Measurements from ENCODE around the gene TNS2. TPM values are rescaled to one million over a fixed set of nuclear protein-coding genes. Genes with fewer than 3 reads are reported as not detected.

TNS2 gene
- total and polyA plus RNA-seq, 2 donors (not counting 1 experiment from before 2014, with no cell fraction given), result 0.60 to 1.3 TPM

DNA sequence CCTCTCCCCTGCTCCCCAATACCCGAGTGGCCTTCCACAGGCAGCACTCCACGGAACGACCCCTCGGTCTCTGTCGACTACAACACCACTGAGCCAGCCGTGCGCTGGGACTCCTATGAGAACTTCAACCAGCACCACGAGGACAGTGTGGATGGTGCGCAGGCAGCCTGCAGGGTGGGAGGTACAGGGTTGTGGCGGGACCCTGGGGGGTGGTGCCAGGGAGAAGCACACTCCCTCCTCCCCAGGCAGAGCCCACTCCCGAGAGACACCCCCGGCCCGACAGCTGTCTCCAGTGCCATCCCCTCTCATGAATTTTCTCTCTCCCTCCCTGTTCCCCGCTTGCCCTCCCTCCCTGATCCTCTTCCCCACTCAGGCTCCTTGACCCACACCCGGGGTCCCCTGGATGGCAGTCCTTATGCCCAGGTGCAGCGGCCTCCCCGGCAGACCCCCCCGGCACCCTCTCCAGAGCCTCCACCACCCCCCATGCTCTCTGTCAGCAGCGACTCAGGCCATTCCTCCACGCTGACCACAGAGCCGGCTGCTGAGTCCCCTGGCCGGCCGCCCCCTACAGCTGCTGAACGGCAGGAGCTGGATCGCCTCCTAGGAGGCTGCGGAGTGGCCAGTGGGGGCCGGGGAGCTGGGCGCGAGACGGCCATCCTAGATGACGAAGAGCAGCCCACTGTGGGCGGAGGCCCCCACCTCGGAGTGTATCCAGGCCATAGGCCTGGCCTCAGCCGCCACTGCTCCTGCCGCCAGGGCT, 9.0 kb downstream of the TNS2 start:
- no peak overlapping the region for H3K4me2 ChIP-seq (replicated peaks; ENCODE audit: low read depth, low read length, poor library complexity, severe bottlenecking)
- 92% methylated on average over 32 of the region's 35 CpGs for WGBS (ENCODE audit: insufficient coverage)

More for the DNA sequence above, 9.0 kb downstream of the TNS2 start:
- Mint-ChIP-seq H3K9me3 (ENCODE audit: insufficient read depth) (no peaks in the 10 kb centered on the region), H3K27ac (no peak overlapping the region), H3K27me3 (no peaks in the 10 kb centered on the region), H3K4me1 (peaks cover 8% of the 10 kb centered on the region), H3K4me3 (no peak overlapping the region)
- no peak overlapping the region for H3K4me3 ChIP-seq (ENCODE audit: control extremely low read depth in 1 of 5, extremely low read depth in 1 of 5, insufficient read depth in 1 of 5, low read depth in 2 of 5, low read length in 4 of 5)
- DNase-seq (no peak), ATAC-seq (ENCODE audit: low read depth) (no peak)
- TF ChIP-seq, protein P1, sequence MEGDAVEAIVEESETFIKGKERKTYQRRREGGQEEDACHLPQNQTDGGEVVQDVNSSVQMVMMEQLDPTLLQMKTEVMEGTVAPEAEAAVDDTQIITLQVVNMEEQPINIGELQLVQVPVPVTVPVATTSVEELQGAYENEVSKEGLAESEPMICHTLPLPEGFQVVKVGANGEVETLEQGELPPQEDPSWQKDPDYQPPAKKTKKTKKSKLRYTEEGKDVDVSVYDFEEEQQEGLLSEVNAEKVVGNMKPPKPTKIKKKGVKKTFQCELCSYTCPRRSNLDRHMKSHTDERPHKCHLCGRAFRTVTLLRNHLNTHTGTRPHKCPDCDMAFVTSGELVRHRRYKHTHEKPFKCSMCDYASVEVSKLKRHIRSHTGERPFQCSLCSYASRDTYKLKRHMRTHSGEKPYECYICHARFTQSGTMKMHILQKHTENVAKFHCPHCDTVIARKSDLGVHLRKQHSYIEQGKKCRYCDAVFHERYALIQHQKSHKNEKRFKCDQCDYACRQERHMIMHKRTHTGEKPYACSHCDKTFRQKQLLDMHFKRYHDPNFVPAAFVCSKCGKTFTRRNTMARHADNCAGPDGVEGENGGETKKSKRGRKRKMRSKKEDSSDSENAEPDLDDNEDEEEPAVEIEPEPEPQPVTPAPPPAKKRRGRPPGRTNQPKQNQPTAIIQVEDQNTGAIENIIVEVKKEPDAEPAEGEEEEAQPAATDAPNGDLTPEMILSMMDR (IDR thresholded peaks at IDR 0.05), result no peak
- TF ChIP-seq EZH2 (IDR thresholded peaks at IDR 0.05; ENCODE audit: borderline replicate concordance, insufficient read depth, low read depth, low read length, poor library complexity, severe bottlenecking), result no peak
- no peak overlapping the region for H3K9ac ChIP-seq (ENCODE audit: low read length)
- ChIA-PET POLR2A (interaction anchor here (0.6 to 0.8 kb wide), 2 partner anchors 21 to 460 kb away, joined by 3 to 10 read pairs; partner anchors contain the start of gene SPRYD3), CTCF (interaction anchor here (6.0 kb wide), 1 partner anchor 7 kb away, joined by 59 read pairs; no protein-coding TSS in a partner anchor)
- H2AFZ ChIP-seq (ENCODE audit: insufficient read depth, low read depth, low read length, poor library complexity, severe bottlenecking), result no peak overlapping the region
- H3K79me2 ChIP-seq (ENCODE audit: control insufficient read depth, insufficient read depth, low read length), result no peaks in the 10 kb centered on the region
- no peaks in the 10 kb centered on the region for H4K20me1 ChIP-seq (ENCODE audit: control insufficient read depth, insufficient read depth, low read length, poor library complexity, severe bottlenecking)
- H3K9me3 ChIP-seq (ENCODE audit: control extremely low read depth in 1 of 3, control insufficient read depth in 2 of 3, insufficient read depth in 1 of 3, low read length in 2 of 3), result peaks cover 0 to 3% (median 0%) of the 10 kb centered on the region in 3 donors
- peaks cover 1 to 9% of the 10 kb centered on the region in 2 donors for H3K4me1 ChIP-seq (ENCODE audit: control insufficient read depth in 2 of 2, insufficient read depth in 2 of 2, low read length in 2 of 2)
- H3K27ac ChIP-seq (ENCODE audit: low read length in 2 of 2), result no peak overlapping the region
- H3K27me3 ChIP-seq (replicated peaks in 1 of 4; ENCODE audit: control extremely low read depth in 1 of 4, control insufficient read depth in 3 of 4, insufficient read depth in 4 of 4, low read length in 3 of 4), result peaks cover 0 to 10% (median 0%) of the 10 kb centered on the region in 4 experiments
- intact Hi-C loops (cut with micrococcal nuclease), result no loop called here
- peaks cover 0 to 2% of the 10 kb centered on the region in 2 experiments for H3K36me3 ChIP-seq (replicated peaks in 1 of 2; ENCODE audit: control extremely low read depth in 1 of 2, control insufficient read depth in 1 of 2, extremely low read depth in 1 of 2, insufficient read depth in 2 of 2, low read length in 1 of 2)
